Upper lobe of left lung (tissue), 4 donors: ENCODE measurements around the gene KCNG2.

Experiments
- CTCF ChIP-seq, 6 experiments: fragments of 450-650 bp in 4 of 6; fragments of 200-600 bp in 2 of 6; sonication (generic) in 2 of 6; IDR thresholded peaks; one replicate each; pipeline ENCODE4 v1.5.1; 2016 to 2019; ENCODE audit warnings: antibody characterized with exemption in 6 of 6
- EP300 ChIP-seq, 4 donors: sonication (generic); formaldehyde crosslinking; IDR thresholded peaks; one replicate each; pipeline ENCODE4 v1.5.1; 2017; ENCODE audit warnings: antibody characterized with exemption in 4 of 4, control low read depth in 2 of 4
- POLR2A ChIP-seq, 4 donors: fragments of 450-650 bp; IDR thresholded peaks; one replicate each; pipeline ENCODE4 v1.5.1; 2016 to 2017; ENCODE audit warnings: antibody characterized with exemption in 4 of 4, mild to moderate bottlenecking in 2 of 4
- POLR2AphosphoS5 ChIP-seq, 2 donors: sonication (generic); formaldehyde crosslinking; IDR thresholded peaks; one replicate each; pipeline ENCODE4 v1.5.1; 2017; ENCODE audit warnings: antibody characterized with exemption in 2 of 2

DNA sequence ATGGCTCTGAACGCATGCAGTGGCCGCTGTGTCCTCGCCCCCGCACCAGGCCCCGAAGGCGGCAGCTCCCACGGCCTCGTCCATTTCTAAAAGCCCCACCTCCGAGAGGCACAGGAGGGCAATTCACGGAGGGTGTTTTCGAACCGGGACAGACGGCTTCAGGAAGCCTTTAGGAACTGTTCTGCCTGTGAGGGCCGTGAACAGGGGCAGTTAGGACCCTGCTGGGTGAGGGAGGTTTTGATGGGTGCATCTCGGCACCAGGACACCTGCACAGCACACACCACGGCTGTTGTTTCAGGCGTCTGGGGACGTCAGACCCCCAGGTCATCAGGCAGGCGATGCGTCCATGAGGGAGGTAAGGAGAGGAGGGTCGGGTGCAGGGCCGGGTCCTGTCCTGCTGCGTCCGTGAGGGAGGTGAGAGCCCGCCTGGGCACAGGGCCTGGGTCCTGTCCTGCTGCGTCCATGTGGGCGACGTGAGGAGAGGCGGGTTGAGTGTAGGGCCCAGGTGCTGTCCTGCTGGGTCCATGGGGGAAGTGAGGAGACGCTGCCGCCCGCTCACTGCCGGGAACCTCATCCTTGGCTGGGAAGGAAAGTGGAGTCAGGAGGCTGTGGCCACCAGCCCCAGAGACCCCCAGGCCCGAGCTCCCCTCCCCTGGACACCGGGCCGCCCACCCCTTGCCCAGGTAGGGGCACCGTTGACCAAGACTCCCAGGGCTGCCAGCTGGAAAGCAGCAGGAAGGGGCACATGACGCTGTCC lies 25.5 kb upstream of the KCNG2 start:
- TF ChIP-seq CTCF (IDR thresholded peaks at IDR 0.05), result no peak
- TF ChIP-seq POLR2A (IDR thresholded peaks at IDR 0.05), result no peak
- no peak for TF ChIP-seq POLR2AphosphoS5 (IDR thresholded peaks at IDR 0.05)
- TF ChIP-seq EP300 (IDR thresholded peaks at IDR 0.05), result no peak
